Panc1 (cell line): Measurements from ENCODE around the gene HEG1.

Experiments
- CTCF ChIP-seq: fragments of 450-650 bp; IDR thresholded peaks from 2 replicates; pipeline ENCODE4 v1.5.1; 2017; ENCODE audit warnings: mild to moderate bottlenecking
- POLR2AphosphoS5 ChIP-seq: IDR thresholded peaks from 2 replicates; pipeline ENCODE4 v1.6.1; 2012; ENCODE audit warnings: mild to moderate bottlenecking, low read depth, low read length, moderate library complexity
- SIN3A ChIP-seq: IDR thresholded peaks from 2 replicates; pipeline ENCODE4 v1.6.1; 2012; ENCODE audit warnings: low read depth, mild to moderate bottlenecking, low read length, moderate library complexity, borderline replicate concordance; ENCODE audit not compliant: insufficient read depth
- TCF7L2 ChIP-seq: IDR thresholded peaks from 2 replicates; pipeline ENCODE4 v1.6.1; 2011; ENCODE audit warnings: mild to moderate bottlenecking, low read depth, low read length, inconsistent platforms
- TF ChIP-seq, protein P1 (sequence below), 2 experiments: IDR thresholded peaks; 2 replicates each; pipeline ENCODE4 v1.6.1; 2011 to 2012; ENCODE audit warnings: low read depth in 2 of 2, control low read depth in 1 of 2, low read length in 1 of 2, mild to moderate bottlenecking in 1 of 2, moderate library complexity in 1 of 2; ENCODE audit not compliant: insufficient read depth in 1 of 2

- TF ChIP-seq POLR2AphosphoS5: no peak
- TF ChIP-seq CTCF: no peak
- no peak for TF ChIP-seq SIN3A
- no peak for TF ChIP-seq TCF7L2
- TF ChIP-seq, protein P1, sequence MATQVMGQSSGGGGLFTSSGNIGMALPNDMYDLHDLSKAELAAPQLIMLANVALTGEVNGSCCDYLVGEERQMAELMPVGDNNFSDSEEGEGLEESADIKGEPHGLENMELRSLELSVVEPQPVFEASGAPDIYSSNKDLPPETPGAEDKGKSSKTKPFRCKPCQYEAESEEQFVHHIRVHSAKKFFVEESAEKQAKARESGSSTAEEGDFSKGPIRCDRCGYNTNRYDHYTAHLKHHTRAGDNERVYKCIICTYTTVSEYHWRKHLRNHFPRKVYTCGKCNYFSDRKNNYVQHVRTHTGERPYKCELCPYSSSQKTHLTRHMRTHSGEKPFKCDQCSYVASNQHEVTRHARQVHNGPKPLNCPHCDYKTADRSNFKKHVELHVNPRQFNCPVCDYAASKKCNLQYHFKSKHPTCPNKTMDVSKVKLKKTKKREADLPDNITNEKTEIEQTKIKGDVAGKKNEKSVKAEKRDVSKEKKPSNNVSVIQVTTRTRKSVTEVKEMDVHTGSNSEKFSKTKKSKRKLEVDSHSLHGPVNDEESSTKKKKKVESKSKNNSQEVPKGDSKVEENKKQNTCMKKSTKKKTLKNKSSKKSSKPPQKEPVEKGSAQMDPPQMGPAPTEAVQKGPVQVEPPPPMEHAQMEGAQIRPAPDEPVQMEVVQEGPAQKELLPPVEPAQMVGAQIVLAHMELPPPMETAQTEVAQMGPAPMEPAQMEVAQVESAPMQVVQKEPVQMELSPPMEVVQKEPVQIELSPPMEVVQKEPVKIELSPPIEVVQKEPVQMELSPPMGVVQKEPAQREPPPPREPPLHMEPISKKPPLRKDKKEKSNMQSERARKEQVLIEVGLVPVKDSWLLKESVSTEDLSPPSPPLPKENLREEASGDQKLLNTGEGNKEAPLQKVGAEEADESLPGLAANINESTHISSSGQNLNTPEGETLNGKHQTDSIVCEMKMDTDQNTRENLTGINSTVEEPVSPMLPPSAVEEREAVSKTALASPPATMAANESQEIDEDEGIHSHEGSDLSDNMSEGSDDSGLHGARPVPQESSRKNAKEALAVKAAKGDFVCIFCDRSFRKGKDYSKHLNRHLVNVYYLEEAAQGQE (IDR thresholded peaks at IDR 0.05; ENCODE audit: insufficient read depth in 1 of 2, low read depth in 2 of 2, low read length in 1 of 2): no peak
Observed at GRCh38 chr3:124924741-124925140, 131.1 kb downstream of the HEG1 start.
